HG03378 (cell line): ENCODE results near the gene CDS2.

Experiments used
- ATAC-seq: cut with Tn5 transposase; IDR thresholded peaks from one replicate; pipeline ENCODE4 v1.9.1; 2021; ENCODE audit warnings: mild to moderate bottlenecking, moderate library complexity; ENCODE audit not compliant: unreplicated experiment

The CDS2 gene

GRCh38 chr20:5149892-5150225 is 23.1 kb downstream of the CDS2 start:
- ATAC-seq, result no peak

- ATAC-seq, result no peak
Observed at GRCh38 chr20:5150226-5151076, 23.6 kb downstream of the CDS2 start.

DNA sequence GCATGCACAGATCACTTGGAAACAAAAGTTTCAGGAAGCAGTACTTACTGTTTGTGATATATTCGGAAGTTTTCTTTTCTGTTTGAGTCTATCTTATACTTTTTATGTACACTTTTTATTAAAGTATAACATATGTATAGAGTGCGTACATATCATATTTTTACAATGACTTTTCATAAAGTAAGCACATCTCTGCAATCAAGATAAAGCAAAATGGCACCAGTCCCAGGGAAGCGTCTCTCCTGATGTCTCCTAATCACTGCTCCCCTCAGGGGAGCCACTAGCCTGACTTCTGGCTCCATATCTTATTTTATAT is 26.3 kb downstream of the CDS2 start:
- no peak for ATAC-seq

DNA sequence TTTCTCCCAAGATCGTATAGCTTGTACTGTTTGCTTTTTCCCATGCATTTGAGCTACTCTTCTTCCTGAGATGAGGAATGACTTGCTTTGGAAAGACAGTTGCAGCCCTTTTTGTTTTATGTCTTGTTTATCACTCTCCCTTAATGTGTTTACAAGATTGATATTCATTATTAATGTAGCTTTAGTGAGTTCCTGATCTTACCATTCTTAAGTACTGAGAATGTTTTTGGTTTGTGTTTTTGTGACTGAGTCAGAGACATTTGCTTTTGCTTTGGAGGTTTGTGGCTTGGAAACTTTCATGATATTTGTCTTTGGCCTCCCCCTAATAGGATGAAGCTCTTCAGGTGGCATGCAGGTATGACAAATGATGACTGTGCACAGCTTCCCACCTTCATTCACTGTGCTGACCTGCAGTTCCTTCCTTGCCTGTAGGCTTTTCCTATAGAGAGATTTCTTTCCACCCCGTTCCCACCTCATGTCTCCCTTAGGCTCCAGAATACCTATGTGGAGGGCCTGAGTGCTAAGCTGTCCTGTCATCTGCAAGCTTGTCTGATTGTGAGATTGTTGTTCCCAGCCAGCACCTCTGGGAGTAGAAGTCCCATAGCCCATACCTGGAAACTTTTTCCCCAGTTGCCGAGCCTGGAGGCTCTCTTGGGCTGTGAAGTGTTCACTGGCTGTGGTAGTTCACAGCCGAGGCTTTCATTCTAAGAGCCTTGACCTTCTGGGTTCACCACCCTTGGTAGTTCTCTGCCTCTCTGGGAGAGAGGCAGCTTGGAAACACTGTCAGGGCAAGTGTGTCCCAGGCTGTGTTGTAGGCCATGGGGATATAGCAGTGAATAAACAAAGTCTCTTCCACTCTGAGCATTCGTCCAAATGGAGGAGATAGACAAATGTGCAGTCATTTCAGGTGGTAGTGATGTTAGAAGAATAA is 27.1 kb downstream of the CDS2 start:
- ATAC-seq, result no peak

DNA sequence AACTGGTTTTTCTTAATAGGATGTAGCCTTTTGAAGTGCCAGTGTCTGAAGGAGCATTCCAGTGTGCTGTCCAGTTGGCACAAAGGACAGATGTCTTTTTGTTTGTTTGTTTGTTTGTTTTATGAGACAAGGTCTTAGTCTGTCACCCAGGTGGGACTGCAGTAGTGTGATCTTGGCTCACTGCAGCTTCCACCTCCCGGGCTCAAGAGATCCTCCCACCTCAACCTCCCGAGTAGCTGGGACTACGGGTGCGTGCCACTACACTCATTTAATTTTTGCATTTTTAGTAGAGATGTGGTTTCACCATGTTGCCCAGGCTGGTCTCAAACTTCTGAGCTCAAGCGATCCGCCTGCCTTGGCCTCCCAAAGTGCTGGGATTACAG is 27.7 kb downstream of the CDS2 start:
- no peak for ATAC-seq

DNA sequence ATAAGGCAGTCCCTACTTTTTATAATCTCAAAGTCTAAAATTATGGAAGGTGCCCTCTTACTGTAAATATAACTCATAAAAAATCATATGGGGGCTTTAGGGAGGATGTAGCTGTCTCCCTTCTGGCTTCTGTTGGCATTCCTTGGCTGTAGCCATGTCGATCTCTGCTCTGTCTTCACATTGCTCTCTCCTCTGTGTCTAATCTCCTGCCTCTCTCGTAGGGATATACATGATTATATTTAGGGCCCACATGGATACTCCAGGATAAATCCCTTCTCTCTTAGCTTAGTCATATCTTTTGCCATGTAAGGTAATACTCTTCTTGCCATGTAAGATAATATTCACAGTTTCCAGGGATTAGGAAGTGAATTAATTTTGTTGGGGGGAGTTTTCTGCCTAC is 28.6 kb downstream of the CDS2 start:
- ATAC-seq, result no peak

DNA sequence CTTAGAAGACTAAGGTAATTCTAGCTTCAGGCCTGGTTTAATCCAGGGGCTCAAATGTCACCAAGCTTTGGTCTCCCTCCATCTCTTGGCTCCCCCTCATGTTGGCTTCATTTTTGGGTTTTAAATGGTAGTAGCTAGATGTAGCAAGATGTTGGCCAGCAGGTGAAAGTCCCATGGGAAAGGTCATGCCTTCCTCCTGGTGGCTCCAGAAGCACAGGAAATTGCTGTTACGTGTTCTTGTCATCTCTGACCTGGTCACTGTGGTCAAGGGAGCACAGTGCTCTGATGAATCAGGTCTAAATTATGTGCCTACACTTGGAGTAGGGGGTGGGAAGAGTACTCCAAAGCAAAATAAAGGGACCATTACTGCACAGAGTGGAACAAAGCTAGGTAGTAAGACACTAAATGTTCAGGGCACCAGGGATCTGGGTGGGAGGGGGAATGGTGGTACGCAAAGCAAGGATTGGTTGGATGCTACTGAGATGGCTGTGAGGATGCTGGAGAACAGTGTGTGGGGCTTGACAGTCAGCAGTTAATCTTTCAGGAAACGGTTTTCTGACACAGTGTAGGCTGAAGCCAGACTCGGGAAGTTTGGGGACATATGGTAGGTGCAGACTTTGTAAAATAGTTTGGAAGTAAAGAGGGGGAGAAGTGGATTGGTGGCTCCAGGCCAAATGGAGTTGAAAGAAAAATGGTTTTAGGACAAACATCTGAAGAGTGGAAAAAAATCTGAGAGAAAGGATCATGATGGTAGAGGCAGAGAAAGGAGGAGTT is 30.1 kb downstream of the CDS2 start:
- no peak for ATAC-seq

GRCh38 chr20:5159928-5160327 is 33.1 kb downstream of the CDS2 start:
- no peak for ATAC-seq

- ATAC-seq, result no peak
Observed at GRCh38 chr20:5160882-5161281, 34.1 kb downstream of the CDS2 start.

DNA sequence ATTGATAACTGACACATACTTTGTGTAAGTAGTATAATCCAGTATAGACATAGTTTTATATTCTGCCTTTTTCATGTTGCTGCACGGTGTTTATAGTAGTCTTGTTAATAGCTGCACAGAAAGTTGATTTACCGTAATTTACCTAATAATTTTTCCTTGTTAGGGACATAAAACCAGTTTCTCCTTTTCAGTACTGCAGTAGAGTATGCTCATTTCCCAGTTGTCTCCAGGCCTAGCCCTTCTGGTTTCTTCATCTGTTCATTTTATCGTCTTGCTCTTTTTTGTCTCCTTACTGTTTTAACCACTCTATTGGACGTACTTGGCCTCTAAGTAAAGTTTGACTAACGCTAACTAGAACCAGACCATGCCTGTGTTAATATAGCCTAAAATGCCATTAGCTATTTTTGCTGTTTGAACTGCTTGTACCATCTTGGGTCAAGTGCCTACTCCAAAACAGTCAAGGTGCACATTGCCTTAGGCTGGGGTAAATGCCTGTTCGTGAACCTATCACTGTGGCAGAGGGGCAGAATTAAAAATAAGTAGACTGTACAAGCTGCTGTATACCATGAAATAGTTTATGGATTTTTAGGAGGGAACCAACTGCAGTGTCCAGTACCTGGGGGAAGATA is 34.8 kb downstream of the CDS2 start:
- no peak for ATAC-seq

- no peak for ATAC-seq
Observed at GRCh38 chr20:5164645-5165625, 38.1 kb downstream of the CDS2 start.

GRCh38 chr20:5168651-5169396 is 42.0 kb downstream of the CDS2 start:
- no peak for ATAC-seq

- ATAC-seq, result no peak
Observed at GRCh38 chr20:5170341-5170740, 43.5 kb downstream of the CDS2 start.

- no peak for ATAC-seq
Observed at GRCh38 chr20:5171064-5171789, 44.4 kb downstream of the CDS2 start.

DNA sequence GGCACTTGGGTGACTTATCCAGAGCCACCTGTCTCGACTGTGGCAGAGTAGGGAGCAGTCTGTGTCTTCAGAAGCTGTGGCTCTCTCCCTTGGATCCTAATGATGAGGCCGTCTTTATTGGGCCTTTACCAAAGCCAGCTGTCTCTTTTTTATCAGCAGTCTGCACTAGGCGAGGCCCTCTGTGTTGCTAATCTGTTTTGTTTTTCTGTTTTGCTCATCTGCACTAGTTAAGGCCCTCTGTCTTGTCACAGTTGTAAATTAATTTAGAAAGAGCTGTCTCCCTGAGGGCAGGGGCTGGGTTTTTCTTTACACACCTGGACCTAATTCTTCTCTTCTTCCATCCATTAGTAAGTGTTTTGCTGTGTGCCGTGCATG is 45.0 kb downstream of the CDS2 start:
- peak; percentile 26 for ATAC-seq

DNA sequence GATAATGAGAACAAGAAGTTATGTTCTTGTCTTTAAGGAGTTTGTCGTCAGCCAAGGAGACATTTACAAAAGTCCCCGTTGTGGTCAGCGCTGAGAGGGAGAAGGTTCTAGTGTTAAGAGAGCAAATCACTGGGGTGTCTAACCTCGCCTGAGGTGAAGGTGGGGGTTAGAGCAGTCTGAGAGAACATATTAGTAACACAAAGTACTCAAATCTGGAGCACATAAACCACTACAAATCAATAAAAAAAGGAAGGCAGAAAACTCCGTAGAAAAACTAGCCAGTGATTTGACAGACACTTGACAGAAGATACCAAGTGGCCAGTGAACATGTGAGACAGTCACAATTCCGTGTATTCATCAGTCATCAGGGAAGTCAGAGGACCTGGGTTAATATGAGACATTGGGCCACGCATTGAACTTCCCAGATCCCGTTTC is 45.4 kb downstream of the CDS2 start:
- peak; percentile 55 for ATAC-seq

DNA sequence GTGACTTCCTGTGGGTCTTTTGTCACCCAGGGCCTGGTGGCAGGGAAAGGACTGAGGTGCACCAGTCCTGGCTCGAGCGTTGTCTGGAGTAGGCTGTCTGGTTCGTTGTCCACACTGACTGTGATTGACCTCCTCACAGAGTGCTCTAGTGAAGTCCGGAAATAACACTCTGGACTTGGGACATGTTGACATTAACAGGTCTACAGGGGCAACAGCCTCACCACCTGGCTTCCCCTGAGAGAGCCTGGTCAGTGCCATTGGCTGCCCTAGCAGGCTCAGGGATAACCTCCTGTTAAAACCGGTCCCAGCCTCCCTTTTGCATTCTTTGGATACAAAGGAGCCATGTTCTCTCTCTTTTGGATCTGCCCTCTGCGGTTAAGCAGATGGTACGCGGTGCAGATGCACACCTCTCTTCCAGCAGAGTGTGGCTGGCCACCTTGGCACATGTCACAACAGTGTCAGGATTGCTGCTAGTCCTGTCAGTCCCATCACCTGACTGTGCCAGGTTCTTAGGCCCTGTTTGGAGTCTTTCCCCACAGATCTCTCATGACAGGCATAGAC is 46.2 kb downstream of the CDS2 start:
- ATAC-seq, result no peak

DNA sequence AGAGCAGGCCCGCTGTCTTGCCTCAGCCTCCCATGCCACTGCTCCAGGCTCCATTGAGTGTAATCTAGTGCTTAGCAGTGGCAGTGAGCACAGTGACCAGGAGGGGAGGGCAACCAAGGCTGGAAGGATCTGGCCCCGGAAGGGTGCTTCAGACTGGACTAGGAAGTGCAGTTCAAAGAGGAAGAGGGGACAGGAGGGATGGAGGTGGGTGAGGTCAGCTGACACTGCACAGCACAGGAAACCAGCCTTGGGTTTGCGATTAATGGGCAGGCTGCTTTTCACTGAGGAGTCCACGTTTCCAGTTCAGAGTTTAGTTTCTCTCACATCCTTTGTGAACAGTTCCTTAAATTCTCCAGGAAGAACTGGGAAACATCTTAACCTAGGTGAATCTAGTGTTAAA is 46.9 kb downstream of the CDS2 start:
- no peak for ATAC-seq
